CD14-positive monocyte (primary cell): ENCODE data around the gene OPTC. TPM values are rescaled to one million over a fixed set of nuclear protein-coding genes. Genes with fewer than 3 reads are reported as not detected.

Experiments
- DNase-seq, 3 donors: peaks; one replicate each; pipeline ENCODE4 v3.0.0-alpha.2; 2011 to 2022
- H2AFZ ChIP-seq: 2 replicates; pipeline ENCODE4 v1.6.0; 2012; ENCODE audit warnings: mild to moderate bottlenecking, low read depth, low read length, inconsistent platforms; ENCODE audit not compliant: insufficient read depth, poor library complexity, severe bottlenecking
- H3K27ac ChIP-seq, 2 donors: 1 replicate in 1 of 2; 2 replicates in 1 of 2; pipeline ENCODE4 v1.5.1; 2012 to 2013; ENCODE audit warnings: low read length in 2 of 2, control low read depth in 1 of 2, inconsistent platforms in 1 of 2, low read depth in 1 of 2, mild to moderate bottlenecking in 1 of 2
- H3K27me3 ChIP-seq, 2 donors: one replicate each; pipeline versions ENCODE4 v1.6.0 to v1.6.1; 2011 to 2013; ENCODE audit warnings: low read length in 2 of 2; ENCODE audit not compliant: control insufficient read depth in 2 of 2, insufficient read depth in 2 of 2
- H3K36me3 ChIP-seq, 2 donors: replicated peaks in 1 of 2; 1 replicate in 1 of 2; 2 replicates in 1 of 2; pipeline versions ENCODE4 v1.5.1 to v1.6.1; 2012 to 2013; ENCODE audit warnings: low read length in 2 of 2, control low read depth in 1 of 2, inconsistent platforms in 1 of 2, mild to moderate bottlenecking in 1 of 2; ENCODE audit not compliant: insufficient read depth in 2 of 2, control insufficient read depth in 1 of 2
- H3K4me1 ChIP-seq, 2 donors: 1 replicate in 1 of 2; 2 replicates in 1 of 2; pipeline versions ENCODE4 v1.5.1 to v1.6.1; 2012 to 2013; ENCODE audit warnings: low read length in 2 of 2, control low read depth in 1 of 2, inconsistent platforms in 1 of 2, mild to moderate bottlenecking in 1 of 2, moderate library complexity in 1 of 2; ENCODE audit not compliant: insufficient read depth in 2 of 2, control insufficient read depth in 1 of 2
- H3K4me2 ChIP-seq: replicated peaks from 2 replicates; pipeline ENCODE3; 2012; ENCODE audit warnings: low read length, moderate library complexity, mild to moderate bottlenecking; ENCODE audit not compliant: poor library complexity, severe bottlenecking; ENCODE audit errors: extremely low read depth
- H3K4me3 ChIP-seq, 3 experiments: fragments of 200-600 bp in 1 of 3; sonication (generic) in 1 of 3; replicated peaks in 1 of 3; 1 replicate in 2 of 3; 2 replicates in 1 of 3; pipeline ENCODE4 v1.5.1; 2011 to 2013; ENCODE audit warnings: low read length in 3 of 3, mild to moderate bottlenecking in 3 of 3, control low read depth in 2 of 3, low read depth in 2 of 3, inconsistent platforms in 1 of 3, moderate library complexity in 1 of 3
- H3K79me2 ChIP-seq: 2 replicates; pipeline ENCODE4 v1.6.0; 2012; ENCODE audit warnings: mild to moderate bottlenecking, control low read depth, inconsistent platforms, low read length, moderate library complexity; ENCODE audit not compliant: insufficient read depth
- H3K9ac ChIP-seq: 2 replicates; pipeline ENCODE4 v1.6.0; 2017; ENCODE audit warnings: low read length, mild to moderate bottlenecking; ENCODE audit not compliant: insufficient read depth, poor library complexity, severe bottlenecking
- H3K9me3 ChIP-seq, 2 donors: replicated peaks in 1 of 2; 1 replicate in 1 of 2; 2 replicates in 1 of 2; pipeline versions ENCODE4 v1.5.1 to v1.6.1; 2012 to 2013; ENCODE audit warnings: low read length in 2 of 2, control low read depth in 1 of 2; ENCODE audit not compliant: control insufficient read depth in 1 of 2, insufficient read depth in 1 of 2
- H4K20me1 ChIP-seq: 2 replicates; pipeline ENCODE4 v1.6.0; 2012; ENCODE audit warnings: mild to moderate bottlenecking, low read length, control low read depth, moderate library complexity; ENCODE audit not compliant: insufficient read depth
- H3K27ac Mint-ChIP-seq, 7 donors: one replicate each; pipeline ENCODE4 v1.8.0; 2020; ENCODE audit warnings: mild to moderate bottlenecking in 7 of 7, mixed read lengths in 7 of 7, moderate library complexity in 6 of 7, inconsistent platforms in 2 of 7
- H3K27me3 Mint-ChIP-seq, 3 donors: one replicate each; pipeline ENCODE4 v1.8.0; 2021 to 2022; ENCODE audit warnings: low read depth in 3 of 3, mild to moderate bottlenecking in 3 of 3, mixed read lengths in 3 of 3, moderate library complexity in 3 of 3, inconsistent platforms in 1 of 3
- H3K36me3 Mint-ChIP-seq, 2 donors: one replicate each; pipeline ENCODE4 v1.8.0; 2020; ENCODE audit warnings: mixed read lengths in 2 of 2, inconsistent platforms in 1 of 2, mild to moderate bottlenecking in 1 of 2
- H3K4me1 Mint-ChIP-seq: one replicate; pipeline ENCODE4 v1.8.0; 2020; ENCODE audit warnings: mild to moderate bottlenecking, mixed read lengths
- H3K4me3 Mint-ChIP-seq, 2 donors: one replicate each; pipeline ENCODE4 v1.8.0; 2020; ENCODE audit warnings: mild to moderate bottlenecking in 2 of 2, mixed read lengths in 2 of 2, moderate library complexity in 1 of 2
- H3K9me3 Mint-ChIP-seq, 7 donors: one replicate each; pipeline ENCODE4 v1.8.0; 2020 to 2022; ENCODE audit warnings: mixed read lengths in 7 of 7, mild to moderate bottlenecking in 6 of 7, moderate library complexity in 6 of 7, inconsistent platforms in 2 of 7
- WGBS: methylation state at CpG from one replicate; pipeline ENCODE4 v1.1.5; 2013; ENCODE audit warnings: missing lambda C conversion rate; ENCODE audit not compliant: insufficient coverage; 5-methylcytosine and 5-hydroxymethylcytosine counted together
- intact Hi-C, 2 donors: fragments of 100-400 bp; cut with micrococcal nuclease; formaldehyde crosslinking; loops; one replicate each; pipeline versions ENCODE4 v1.15.0 to v1.15.1; 2023
- polyA plus RNA-seq, 3 donors: library from polyadenylated mRNA; depleted of rRNA in 1 of 3; unstranded in 2 of 3; stranded (reverse) in 1 of 3; fragments of 300-500 nt in 2 of 3; fragments of >200 nt in 1 of 3; fragmentation: Illumina TruSeq in 2 of 3; gene quantifications; 1 replicate in 2 of 3; 2 replicates in 1 of 3; pipeline ENCODE4 v1.2.3, GENCODE V29; 2012 to 2021
- TF ChIP-seq, protein P1 (sequence below): fragments of 200-600 bp; IDR thresholded peaks from one replicate; pipeline ENCODE4 v1.8.0; 2022; ENCODE audit warnings: antibody characterized with exemption, mild to moderate bottlenecking

Gene OPTC
- polyA plus RNA-seq, 3 donors = not detected

DNA sequence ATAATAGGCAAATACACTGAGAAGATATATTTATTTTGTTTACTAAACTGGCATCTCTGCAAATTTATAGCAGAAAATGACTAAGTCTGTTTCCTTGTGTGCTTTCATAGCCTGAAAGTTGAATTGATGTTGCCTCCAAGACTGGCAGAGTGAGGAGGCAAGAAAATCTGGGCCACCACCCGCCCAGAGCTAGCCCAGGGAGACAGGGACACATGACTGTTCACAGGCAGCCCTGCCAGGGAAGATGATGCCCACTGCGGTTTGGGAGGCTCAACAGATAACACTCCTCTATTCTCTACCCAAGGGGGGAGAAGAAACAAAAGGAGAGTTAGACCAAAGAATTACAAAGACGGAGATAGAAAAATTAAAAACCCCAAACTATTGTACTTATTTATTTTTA, 37.1 kb downstream of the OPTC start:
- peaks cover 4% of the 10 kb centered on the region for H3K4me1 Mint-ChIP-seq
- WGBS = no CpG with 5 or more reads among the region's 3 CpGs
- intact Hi-C loops = no loop called here
- no peak overlapping the region for H3K4me3 Mint-ChIP-seq
- H3K36me3 Mint-ChIP-seq = no peaks in the 10 kb centered on the region
- Histone ChIP-seq H4K20me1 (no peaks in the 10 kb centered on the region), H3K4me2 (no peak overlapping the region), H2AFZ (no peak overlapping the region), H3K4me1 (peaks cover 0 to 12% of the 10 kb centered on the region in 2 donors), H3K79me2 (no peaks in the 10 kb centered on the region), H3K4me3 (no peak overlapping the region), H3K9me3 (no peaks in the 10 kb centered on the region), H3K27me3 (no peaks in the 10 kb centered on the region), H3K27ac (no peak overlapping the region), H3K36me3 (no peaks in the 10 kb centered on the region), H3K9ac (no peak overlapping the region)
- TF ChIP-seq, protein P1, sequence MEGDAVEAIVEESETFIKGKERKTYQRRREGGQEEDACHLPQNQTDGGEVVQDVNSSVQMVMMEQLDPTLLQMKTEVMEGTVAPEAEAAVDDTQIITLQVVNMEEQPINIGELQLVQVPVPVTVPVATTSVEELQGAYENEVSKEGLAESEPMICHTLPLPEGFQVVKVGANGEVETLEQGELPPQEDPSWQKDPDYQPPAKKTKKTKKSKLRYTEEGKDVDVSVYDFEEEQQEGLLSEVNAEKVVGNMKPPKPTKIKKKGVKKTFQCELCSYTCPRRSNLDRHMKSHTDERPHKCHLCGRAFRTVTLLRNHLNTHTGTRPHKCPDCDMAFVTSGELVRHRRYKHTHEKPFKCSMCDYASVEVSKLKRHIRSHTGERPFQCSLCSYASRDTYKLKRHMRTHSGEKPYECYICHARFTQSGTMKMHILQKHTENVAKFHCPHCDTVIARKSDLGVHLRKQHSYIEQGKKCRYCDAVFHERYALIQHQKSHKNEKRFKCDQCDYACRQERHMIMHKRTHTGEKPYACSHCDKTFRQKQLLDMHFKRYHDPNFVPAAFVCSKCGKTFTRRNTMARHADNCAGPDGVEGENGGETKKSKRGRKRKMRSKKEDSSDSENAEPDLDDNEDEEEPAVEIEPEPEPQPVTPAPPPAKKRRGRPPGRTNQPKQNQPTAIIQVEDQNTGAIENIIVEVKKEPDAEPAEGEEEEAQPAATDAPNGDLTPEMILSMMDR = no peak
- H3K27me3 Mint-ChIP-seq = peaks cover 2 to 4% (median 4%) of the 10 kb centered on the region in 3 donors
- peaks cover 0 to 3% (median 0%) of the 10 kb centered on the region in 7 donors for H3K9me3 Mint-ChIP-seq
- no peak overlapping the region for H3K27ac Mint-ChIP-seq
- no peak for DNase-seq

DNA sequence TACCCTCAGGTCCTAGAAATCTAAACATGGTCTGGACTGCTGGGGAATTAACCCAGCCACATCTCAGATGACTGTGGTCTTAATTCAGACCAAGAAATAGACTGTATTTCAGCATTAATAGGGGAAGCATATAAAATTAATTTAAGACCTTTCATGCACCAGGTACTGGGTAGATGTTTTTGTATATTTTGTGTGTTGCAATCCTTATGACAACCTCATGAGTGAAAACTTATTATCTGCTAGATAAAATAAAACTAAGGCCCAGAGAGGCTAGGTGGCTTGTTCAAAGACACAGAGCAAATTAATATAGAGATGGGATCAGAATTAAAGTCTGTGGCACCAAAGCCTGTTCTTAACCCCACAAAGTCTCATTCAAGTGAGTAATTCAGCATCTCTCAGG, 40.1 kb downstream of the OPTC start:
- Mint-ChIP-seq H3K9me3 (peaks cover 0 to under 1% (median 0%) of the 10 kb centered on the region in 7 donors), H3K27me3 (peaks cover 2 to 5% (median 2%) of the 10 kb centered on the region in 3 donors), H3K4me3 (no peak overlapping the region), H3K4me1 (peaks cover 8% of the 10 kb centered on the region), H3K36me3 (no peaks in the 10 kb centered on the region), H3K27ac (no peak overlapping the region)
- H3K4me1 ChIP-seq = peaks cover 5% of the 10 kb centered on the region in 2 donors
- H3K4me3 ChIP-seq = no peak overlapping the region
- no peak overlapping the region for H3K27ac ChIP-seq
- no peak for DNase-seq
- TF ChIP-seq, protein P1 = no peak
- H3K27me3 ChIP-seq = no peaks in the 10 kb centered on the region
- H3K79me2 ChIP-seq = no peaks in the 10 kb centered on the region
- H3K36me3 ChIP-seq = no peaks in the 10 kb centered on the region
- no peak overlapping the region for H2AFZ ChIP-seq
- no peak overlapping the region for H3K4me2 ChIP-seq
- no peaks in the 10 kb centered on the region for H3K9me3 ChIP-seq
- intact Hi-C loops = no loop called here
- H3K9ac ChIP-seq = no peak overlapping the region
- no peaks in the 10 kb centered on the region for H4K20me1 ChIP-seq
